ENCODE results near the gene CILP.
"Not testable (repeated sequence)": the region's sequence is repeated elsewhere in the genome, so short reads cannot be mapped to it uniquely, and the experiment has no call there.

The CILP gene

DNA sequence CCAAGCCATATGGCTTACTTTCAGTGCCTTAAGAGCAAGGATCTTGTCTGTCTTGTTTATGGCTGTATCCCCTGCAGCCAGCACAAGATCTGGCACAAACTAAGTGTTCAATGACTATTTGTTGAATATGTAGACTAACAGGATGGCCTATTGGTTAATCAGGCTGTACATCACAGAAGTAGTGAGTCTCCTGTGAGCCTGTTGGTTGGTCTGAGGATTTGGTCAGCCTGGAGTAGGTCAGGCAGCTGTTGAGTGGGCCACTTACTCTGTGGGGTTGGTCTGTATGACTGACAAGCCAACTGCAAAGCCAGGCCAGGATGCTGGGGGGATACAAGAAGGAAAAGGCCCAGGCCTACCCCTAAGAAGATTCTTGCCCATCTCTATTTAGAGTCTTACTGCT lies 33.4 kb upstream of the CILP start:
- Mint-ChIP-seq H3K9me3 (no peaks in the 10 kb centered on the region), H3K27me3 (no peaks in the 10 kb centered on the region), H3K4me1 (peaks cover 6% of the 10 kb centered on the region), H3K4me3 (no peak overlapping the region), H3K27ac (no peak overlapping the region), H3K36me3 (peaks cover 26% of the 10 kb centered on the region)
- ATAC-seq: no peak

DNA sequence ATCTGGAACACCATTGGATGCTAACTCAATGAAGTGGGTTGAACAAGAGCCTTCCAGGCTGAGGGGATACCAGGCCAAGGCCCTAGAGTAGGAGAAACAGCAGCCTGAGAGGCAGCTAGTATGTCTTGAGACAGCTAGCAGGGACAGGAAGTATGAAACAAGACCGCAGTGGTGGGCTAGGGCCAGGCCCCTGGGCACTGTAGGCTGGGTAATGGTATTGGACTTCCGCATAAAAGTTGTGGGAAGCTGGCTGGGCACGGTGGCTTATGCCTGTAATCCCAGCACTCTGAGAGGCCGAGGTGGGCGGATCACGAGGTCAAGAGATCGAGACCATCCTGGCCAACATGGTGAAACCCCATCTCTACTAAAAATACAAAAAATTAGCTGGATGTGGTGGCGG lies 25.2 kb upstream of the CILP start:
- not testable (repeated sequence) for H3K9me3 Mint-ChIP-seq, H3K4me1 Mint-ChIP-seq, H3K4me3 Mint-ChIP-seq, H3K27ac Mint-ChIP-seq, ATAC-seq, H3K36me3 Mint-ChIP-seq, H3K27me3 Mint-ChIP-seq

DNA sequence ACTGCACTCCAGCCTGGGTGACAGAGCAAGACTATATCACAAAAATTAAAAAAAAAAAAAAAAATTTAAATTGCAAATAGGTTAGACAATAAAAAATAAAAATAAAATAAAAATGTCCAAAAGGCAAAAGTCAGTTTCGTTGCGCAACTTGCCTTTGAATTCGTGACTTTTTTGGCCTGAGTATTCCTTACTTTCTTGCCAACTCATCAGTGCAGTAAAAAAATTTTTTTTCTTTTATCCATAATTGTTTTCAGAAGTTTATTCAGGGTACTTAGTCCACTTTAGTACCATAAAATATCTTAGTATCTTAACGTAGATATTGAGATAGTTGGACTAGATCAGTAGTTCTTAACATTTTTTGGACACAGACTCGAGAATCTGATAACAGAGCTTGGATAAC lies 22.4 kb upstream of the CILP start:
- Mint-ChIP-seq H3K4me1 (no peaks in the 10 kb centered on the region), H3K27ac (no peak overlapping the region), H3K4me3 (no peak overlapping the region), H3K9me3 (no peaks in the 10 kb centered on the region), H3K27me3 (no peaks in the 10 kb centered on the region), H3K36me3 (no peaks in the 10 kb centered on the region)
- ATAC-seq: no peak

GRCh38 chr15:65232520-65232919 lies 21.2 kb upstream of the CILP start:
- Mint-ChIP-seq H3K4me3 (no peak overlapping the region), H3K9me3 (no peaks in the 10 kb centered on the region), H3K27ac (no peak overlapping the region), H3K27me3 (no peaks in the 10 kb centered on the region), H3K4me1 (no peaks in the 10 kb centered on the region), H3K36me3 (no peaks in the 10 kb centered on the region)
- no peak for ATAC-seq

DNA sequence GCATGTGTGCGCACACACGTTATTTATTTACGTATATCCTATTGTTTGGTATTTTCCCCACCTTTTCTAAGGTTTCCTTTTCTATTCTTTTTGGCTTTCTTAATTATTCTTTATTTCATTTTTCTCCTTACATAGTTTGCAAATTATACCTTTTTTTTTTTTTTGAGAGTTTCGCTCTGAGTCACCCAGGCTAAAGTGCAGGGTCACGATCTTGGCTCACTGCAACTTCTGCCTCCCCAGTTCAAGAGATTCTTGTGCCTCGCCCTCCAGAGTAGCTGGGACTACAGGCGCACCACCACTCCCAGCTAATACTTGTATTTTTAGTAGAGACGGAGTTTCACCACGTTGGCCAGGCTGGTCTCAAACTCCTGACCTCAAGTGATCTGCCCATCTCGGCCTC lies 20.0 kb upstream of the CILP start:
- Mint-ChIP-seq H3K27me3 (no peaks in the 10 kb centered on the region), H3K4me1 (no peaks in the 10 kb centered on the region), H3K9me3 (no peaks in the 10 kb centered on the region), H3K4me3 (no peak overlapping the region), H3K27ac (no peak overlapping the region), H3K36me3 (no peaks in the 10 kb centered on the region)
- ATAC-seq: no peak

DNA sequence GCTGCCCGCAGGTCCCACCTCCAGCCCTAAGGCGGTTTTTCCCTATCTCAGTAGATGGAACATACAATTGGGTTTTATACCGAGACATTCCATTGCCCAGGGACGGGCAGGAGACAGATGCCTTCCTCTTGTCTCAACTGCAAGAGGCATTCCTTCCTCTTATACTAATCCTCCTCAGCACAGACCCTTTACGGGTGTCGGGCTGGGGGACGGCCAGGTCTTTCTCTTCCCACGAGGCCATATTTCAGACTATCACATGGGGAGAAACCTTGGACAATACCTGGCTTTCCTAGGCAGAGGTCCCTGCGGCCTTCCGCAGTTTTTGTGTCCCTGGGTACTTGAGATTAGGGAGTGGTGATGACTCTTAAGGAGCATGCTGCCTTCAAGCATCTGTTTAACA lies 15.6 kb upstream of the CILP start:
- not testable (repeated sequence) for H3K36me3 Mint-ChIP-seq, H3K27ac Mint-ChIP-seq, H3K9me3 Mint-ChIP-seq, H3K27me3 Mint-ChIP-seq, H3K4me3 Mint-ChIP-seq, H3K4me1 Mint-ChIP-seq, ATAC-seq

DNA sequence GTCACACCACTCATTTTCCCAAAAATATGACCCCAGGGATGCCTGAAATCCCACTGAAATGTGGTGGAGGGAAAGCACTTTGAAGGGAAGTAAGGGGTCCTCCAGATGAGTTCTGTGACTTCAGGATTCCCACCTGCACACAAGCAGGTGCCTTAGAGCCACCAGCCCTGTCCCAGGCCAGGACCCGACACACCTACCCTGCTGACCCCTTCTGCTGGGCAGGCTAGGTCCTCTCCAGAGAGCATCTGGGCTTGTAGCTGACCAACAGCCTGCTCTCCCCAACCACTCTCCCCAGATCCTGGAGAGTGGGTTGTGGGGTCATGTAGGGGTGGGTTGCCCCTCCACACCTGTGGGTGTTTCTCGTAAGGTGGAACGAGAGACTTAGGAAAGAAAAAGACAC lies 14.9 kb upstream of the CILP start:
- H3K27me3 Mint-ChIP-seq: no peaks in the 10 kb centered on the region
- no peaks in the 10 kb centered on the region for H3K4me1 Mint-ChIP-seq
- H3K4me3 Mint-ChIP-seq: no peak overlapping the region
- H3K27ac Mint-ChIP-seq: no peak overlapping the region
- no peaks in the 10 kb centered on the region for H3K9me3 Mint-ChIP-seq
- no peak for ATAC-seq
- H3K36me3 Mint-ChIP-seq: no peaks in the 10 kb centered on the region

- H3K4me3 Mint-ChIP-seq: no peak overlapping the region
- no peaks in the 10 kb centered on the region for H3K9me3 Mint-ChIP-seq
- no peak for ATAC-seq
- no peaks in the 10 kb centered on the region for H3K27me3 Mint-ChIP-seq
- no peaks in the 10 kb centered on the region for H3K36me3 Mint-ChIP-seq
- H3K4me1 Mint-ChIP-seq: no peaks in the 10 kb centered on the region
- H3K27ac Mint-ChIP-seq: no peak overlapping the region
Observed at GRCh38 chr15:65223996-65224395, 12.7 kb upstream of the CILP start.

DNA sequence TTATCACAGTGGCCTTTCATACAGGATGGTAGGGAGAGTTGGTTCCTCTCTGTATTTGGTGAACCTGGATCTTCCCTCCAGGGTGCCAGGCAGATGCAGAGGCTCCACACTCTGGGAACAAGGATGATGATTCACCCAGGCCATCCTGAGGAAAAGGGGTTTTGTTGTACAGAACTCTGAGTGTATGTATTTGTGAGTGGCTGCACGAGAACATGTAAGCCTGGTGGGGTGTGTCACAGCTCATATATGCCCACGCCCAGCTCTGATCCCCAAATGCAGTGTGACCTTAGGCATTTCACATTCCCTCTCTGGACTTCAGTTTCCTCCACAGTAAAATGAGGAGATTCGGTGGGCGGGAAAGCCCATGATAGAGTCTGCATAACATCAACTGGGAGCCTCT lies 11.6 kb upstream of the CILP start:
- H3K27ac Mint-ChIP-seq: no peak overlapping the region
- no peaks in the 10 kb centered on the region for H3K27me3 Mint-ChIP-seq
- H3K4me3 Mint-ChIP-seq: no peak overlapping the region
- ATAC-seq: no peak
- no peaks in the 10 kb centered on the region for H3K36me3 Mint-ChIP-seq
- H3K9me3 Mint-ChIP-seq: no peaks in the 10 kb centered on the region
- H3K4me1 Mint-ChIP-seq: no peaks in the 10 kb centered on the region

DNA sequence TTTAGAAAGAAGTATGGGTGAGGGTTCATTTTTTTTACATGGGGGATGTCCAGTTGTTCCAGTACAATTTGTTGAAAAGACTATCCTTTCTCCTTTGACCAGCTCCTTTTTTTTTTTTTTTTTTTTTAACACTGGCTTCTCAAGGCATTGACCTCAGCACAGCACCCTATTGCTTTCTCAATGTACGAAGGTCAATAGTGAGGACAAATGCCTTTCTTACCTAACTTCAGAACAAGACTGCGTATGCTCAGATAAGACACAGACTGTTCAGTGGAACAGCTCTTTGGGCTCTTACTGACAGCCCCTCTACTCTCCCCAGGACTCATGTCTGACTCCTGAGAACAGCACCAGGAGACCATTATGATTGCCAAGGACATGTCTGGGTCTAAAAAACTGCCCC lies 10.4 kb upstream of the CILP start:
- Mint-ChIP-seq H3K36me3 (no peaks in the 10 kb centered on the region), H3K27ac (no peak overlapping the region), H3K27me3 (no peaks in the 10 kb centered on the region), H3K4me3 (no peak overlapping the region), H3K9me3 (no peaks in the 10 kb centered on the region), H3K4me1 (no peaks in the 10 kb centered on the region)
- no peak for ATAC-seq

DNA sequence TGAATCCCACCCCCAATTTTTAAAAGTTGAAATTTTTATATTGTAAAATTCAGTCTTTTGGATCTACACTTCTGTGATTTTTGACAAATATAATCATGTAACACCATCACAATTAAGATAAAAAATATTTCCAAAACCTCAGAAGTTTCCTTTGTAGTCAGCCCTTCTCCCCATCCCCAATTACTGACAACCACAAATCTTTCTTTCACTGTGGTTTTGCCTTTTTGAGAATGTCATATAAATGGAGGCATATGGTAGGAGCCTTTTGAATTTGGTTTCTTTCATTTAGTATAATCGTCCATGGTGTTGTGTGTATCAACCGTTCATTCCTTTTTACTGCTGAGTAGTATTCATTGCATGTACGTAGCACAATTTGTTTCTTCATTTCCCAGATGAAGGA lies 7.9 kb upstream of the CILP start:
- Mint-ChIP-seq H3K36me3 (no peaks in the 10 kb centered on the region), H3K27me3 (no peaks in the 10 kb centered on the region), H3K27ac (no peak overlapping the region), H3K4me3 (no peak overlapping the region), H3K4me1 (no peaks in the 10 kb centered on the region), H3K9me3 (no peaks in the 10 kb centered on the region)
- ATAC-seq: no peak

- Mint-ChIP-seq H3K4me1 (no peaks in the 10 kb centered on the region), H3K36me3 (no peaks in the 10 kb centered on the region), H3K9me3 (no peaks in the 10 kb centered on the region), H3K4me3 (no peak overlapping the region), H3K27me3 (no peaks in the 10 kb centered on the region), H3K27ac (no peak overlapping the region)
- no peak for ATAC-seq
Observed at GRCh38 chr15:65217526-65218482, 6.5 kb upstream of the CILP start.

- no peaks in the 10 kb centered on the region for H3K4me1 Mint-ChIP-seq
- no peaks in the 10 kb centered on the region for H3K27me3 Mint-ChIP-seq
- ATAC-seq: no peak
- H3K9me3 Mint-ChIP-seq: no peaks in the 10 kb centered on the region
- H3K4me3 Mint-ChIP-seq: no peak overlapping the region
- no peaks in the 10 kb centered on the region for H3K36me3 Mint-ChIP-seq
- no peak overlapping the region for H3K27ac Mint-ChIP-seq
Observed at GRCh38 chr15:65215496-65215895, 4.2 kb upstream of the CILP start.

DNA sequence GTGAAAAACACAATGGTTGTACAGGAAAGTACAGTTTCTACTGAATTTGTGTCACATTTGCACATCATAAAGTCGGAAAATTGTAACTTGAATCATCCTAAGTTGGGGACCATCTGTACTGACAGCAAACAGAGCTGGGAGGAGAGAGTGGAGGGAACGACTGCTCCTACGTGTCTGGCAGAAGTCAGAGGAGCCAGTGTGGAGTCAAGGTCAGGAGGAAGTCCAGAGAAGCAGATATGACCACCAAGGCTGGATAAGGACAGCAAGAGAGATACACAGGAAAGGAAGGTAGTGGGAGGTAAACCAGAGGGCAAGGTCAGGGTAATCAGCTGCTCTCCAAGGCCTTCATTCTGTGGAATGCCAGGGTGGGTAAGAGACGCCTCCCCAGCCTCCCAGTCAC lies 2.7 kb upstream of the CILP start:
- H3K4me3 Mint-ChIP-seq: no peak overlapping the region
- H3K27ac Mint-ChIP-seq: no peak overlapping the region
- H3K36me3 Mint-ChIP-seq: no peaks in the 10 kb centered on the region
- no peak for ATAC-seq
- no peaks in the 10 kb centered on the region for H3K27me3 Mint-ChIP-seq
- H3K9me3 Mint-ChIP-seq: no peaks in the 10 kb centered on the region
- H3K4me1 Mint-ChIP-seq: no peaks in the 10 kb centered on the region

DNA sequence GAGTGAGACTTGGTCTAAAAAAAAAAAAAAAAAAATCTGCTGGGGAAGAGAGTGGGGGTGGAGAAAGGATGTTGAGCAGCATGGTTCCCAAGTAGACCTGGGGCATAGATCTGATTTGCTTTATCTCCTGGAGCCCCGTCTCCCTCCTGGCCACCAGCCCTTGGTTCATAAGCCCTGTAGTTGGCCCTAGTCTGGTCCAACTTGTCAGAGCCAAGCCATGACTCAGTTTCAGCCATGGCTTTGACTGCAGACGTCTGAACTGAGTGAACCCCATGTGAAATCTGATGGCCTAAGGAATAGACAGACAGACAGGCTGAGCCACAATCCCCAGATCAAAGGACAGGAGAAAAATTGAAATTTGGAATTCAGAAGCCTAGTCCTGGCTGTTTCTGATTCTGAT lies 2.0 kb upstream of the CILP start:
- Mint-ChIP-seq H3K4me1 (no peaks in the 10 kb centered on the region), H3K4me3 (no peak overlapping the region), H3K27me3 (no peaks in the 10 kb centered on the region), H3K27ac (no peak overlapping the region), H3K36me3 (no peaks in the 10 kb centered on the region), H3K9me3 (no peaks in the 10 kb centered on the region)
- no peak for ATAC-seq

- peak; percentile 54 for ATAC-seq
- Mint-ChIP-seq H3K27me3 (peaks cover 4% of the 10 kb centered on the region), H3K4me1 (no peaks in the 10 kb centered on the region), H3K9me3 (no peaks in the 10 kb centered on the region), H3K27ac (no peak overlapping the region), H3K4me3 (no peak overlapping the region), H3K36me3 (no peaks in the 10 kb centered on the region)
Observed at GRCh38 chr15:65212097-65212496, 824 bp upstream of the CILP start.
